GM23338 (cell line): Measurements from ENCODE around the gene STX8. TPM values are rescaled to one million over a fixed set of nuclear protein-coding genes. Genes with fewer than 3 reads are reported as not detected.

ENCODE experiments used
- ATAC-seq: fragments of 200-7000 bp; cut with Tn5 transposase; 3 replicates; pipeline ENCODE4 v1.9.1; 2020
- DNase-seq: peaks from one replicate; pipeline ENCODE4 v3.0.0-alpha.2; 2015; ENCODE audit warnings: low spot score
- H2AFZ ChIP-seq: fragments of 200-600 bp; sonication (generic); 2 replicates; pipeline ENCODE4 v1.8.0; 2016; ENCODE audit warnings: antibody characterized with exemption, mild to moderate bottlenecking, moderate library complexity
- H3F3A ChIP-seq: fragments of 200-600 bp; sonication (generic); replicated peaks from 2 replicates; pipeline ENCODE4 v1.8.0; 2017; ENCODE audit warnings: antibody characterized with exemption, mixed run types, low read depth
- H3K27ac ChIP-seq: fragments of 200-600 bp; sonication (generic); 2 replicates; pipeline ENCODE4 v1.6.1; 2016; ENCODE audit warnings: low read depth
- H3K27me3 ChIP-seq: fragments of 200-600 bp; sonication (generic); 2 replicates; pipeline ENCODE4 v1.8.0; 2016; ENCODE audit warnings: mild to moderate bottlenecking, mixed run types, moderate library complexity; ENCODE audit not compliant: insufficient read depth
- H3K36me3 ChIP-seq: fragments of 200-600 bp; sonication (generic); 2 replicates; pipeline ENCODE4 v1.8.0; 2016; ENCODE audit warnings: mild to moderate bottlenecking; ENCODE audit not compliant: insufficient read depth
- H3K4me1 ChIP-seq: fragments of 200-600 bp; sonication (generic); 2 replicates; pipeline ENCODE4 v1.8.0; 2016; ENCODE audit warnings: mild to moderate bottlenecking, moderate library complexity; ENCODE audit not compliant: insufficient read depth
- H3K4me2 ChIP-seq: fragments of 200-600 bp; sonication (generic); 2 replicates; pipeline ENCODE4 v1.7.1; 2017; ENCODE audit warnings: mixed run types
- H3K4me3 ChIP-seq: fragments of 200-600 bp; sonication (generic); 2 replicates; pipeline ENCODE4 v1.6.1; 2016; ENCODE audit warnings: mixed run types
- H3K79me2 ChIP-seq: fragments of 200-600 bp; sonication (generic); replicated peaks from 2 replicates; pipeline ENCODE4 v1.8.0; 2017; ENCODE audit warnings: mild to moderate bottlenecking; ENCODE audit not compliant: insufficient read depth
- H3K9me2 ChIP-seq: fragments of 200-600 bp; sonication (generic); 2 replicates; pipeline ENCODE4 v1.8.0; 2017; ENCODE audit not compliant: insufficient read depth
- H4K20me1 ChIP-seq: fragments of 200-600 bp; sonication (generic); replicated peaks from 2 replicates; pipeline ENCODE4 v1.8.0; 2017; ENCODE audit warnings: mild to moderate bottlenecking; ENCODE audit not compliant: insufficient read depth
- H3K27ac Mint-ChIP-seq: 2 replicates; pipeline ENCODE4 v1.8.0; 2020; ENCODE audit warnings: inconsistent platforms, mild to moderate bottlenecking, moderate library complexity, mixed read lengths
- H3K27me3 Mint-ChIP-seq: 3 replicates; pipeline ENCODE4 v1.8.0; 2022; ENCODE audit warnings: low read depth, mild to moderate bottlenecking, moderate library complexity, mixed read lengths, inconsistent platforms; ENCODE audit not compliant: insufficient read depth, poor library complexity
- H3K36me3 Mint-ChIP-seq: 3 replicates; pipeline ENCODE4 v1.8.0; 2021; ENCODE audit warnings: low read depth, mild to moderate bottlenecking, inconsistent platforms, moderate library complexity, mixed read lengths
- H3K4me1 Mint-ChIP-seq: 3 replicates; pipeline ENCODE4 v1.8.0; 2020; ENCODE audit warnings: mild to moderate bottlenecking, inconsistent platforms, mixed read lengths
- H3K4me3 Mint-ChIP-seq: 3 replicates; pipeline ENCODE4 v1.8.0; 2021; ENCODE audit warnings: moderate library complexity, mild to moderate bottlenecking, inconsistent platforms, mixed read lengths
- H3K9me3 Mint-ChIP-seq: 3 replicates; pipeline ENCODE4 v1.8.0; 2020; ENCODE audit warnings: moderate library complexity, mild to moderate bottlenecking, inconsistent platforms, mixed read lengths
- CREB1 ChIP-seq: fragments of 250-450 bp; sonication (Bioruptor Pico); IDR thresholded peaks from 2 replicates; pipeline ENCODE4 v1.5.0; 2020; ENCODE audit warnings: low read depth, mild to moderate bottlenecking, moderate library complexity
- CTCF ChIP-seq, 2 experiments: fragments of 200-600 bp in 1 of 2; sonication (generic) in 1 of 2; conservative IDR thresholded peaks; 2 replicates each; pipeline versions ENCODE4 v1.5.1 to v1.6.1; 2016 to 2017; ENCODE audit warnings: antibody characterized with exemption in 2 of 2, low read depth in 2 of 2, mild to moderate bottlenecking in 2 of 2, moderate library complexity in 1 of 2
- EZH2 ChIP-seq: fragments of 200-600 bp; sonication (generic); IDR thresholded peaks from one replicate; pipeline ENCODE4 v1.8.0; 2017; ENCODE audit warnings: antibody characterized with exemption, mild to moderate bottlenecking, low read depth; ENCODE audit not compliant: unreplicated experiment
- EZH2phosphoT487 ChIP-seq: fragments of 200-600 bp; sonication (generic); IDR thresholded peaks from one replicate; pipeline ENCODE4 v1.8.1; 2018; ENCODE audit warnings: antibody characterized with exemption; ENCODE audit not compliant: unreplicated experiment
- JUNB ChIP-seq: IDR thresholded peaks from one replicate; pipeline ENCODE4 v1.6.1; 2016; ENCODE audit warnings: antibody characterized with exemption; ENCODE audit not compliant: unreplicated experiment
- NANOG ChIP-seq: IDR thresholded peaks from 2 replicates; pipeline ENCODE4 v1.6.1; 2016; ENCODE audit warnings: antibody characterized with exemption, borderline replicate concordance
- POLR2AphosphoS5 ChIP-seq: IDR thresholded peaks from 2 replicates; pipeline ENCODE4 v1.6.1; 2016; ENCODE audit warnings: antibody characterized with exemption, low read depth
- STAT1 ChIP-seq: IDR thresholded peaks from one replicate; pipeline ENCODE4 v1.6.1; 2016; ENCODE audit warnings: antibody characterized with exemption; ENCODE audit not compliant: unreplicated experiment
- ZNF114 ChIP-seq: fragments of 250-450 bp; sonication (Bioruptor Pico); IDR thresholded peaks from 2 replicates; pipeline ENCODE4 v1.5.0; 2020; ENCODE audit warnings: mild to moderate bottlenecking, moderate library complexity
- ZNF331 ChIP-seq: fragments of 250-450 bp; sonication (Bioruptor Pico); IDR thresholded peaks from 2 replicates; pipeline ENCODE4 v1.5.0; 2020; ENCODE audit warnings: low read depth, mild to moderate bottlenecking, moderate library complexity
- ZNF462 ChIP-seq: fragments of 250-450 bp; sonication (Bioruptor Pico); IDR thresholded peaks from 2 replicates; pipeline ENCODE4 v1.5.0; 2020; ENCODE audit warnings: mild to moderate bottlenecking, moderate library complexity
- polyA plus RNA-seq: library from polyadenylated mRNA; unstranded; fragments of >200 nt; fragmentation: Nextera tagmentation; extraction: Ambion mirVana; gene quantifications from 2 replicates; pipeline ENCODE4 v1.2.1, GENCODE V29; 2016
- total RNA-seq: library from RNA; depleted of rRNA; stranded (reverse); fragments of >200 nt; shearing (Covaris generic); gene quantifications from 2 replicates; pipeline ENCODE4 v1.2.3, GENCODE V29; 2014
- TF ChIP-seq, protein P1 (sequence below): IDR thresholded peaks from one replicate; pipeline ENCODE4 v1.6.1; 2018; ENCODE audit warnings: antibody characterized with exemption; ENCODE audit not compliant: unreplicated experiment
- TF ChIP-seq, protein P2 (sequence below): IDR thresholded peaks from 2 replicates; pipeline ENCODE4 v1.6.1; 2016; ENCODE audit warnings: antibody characterized with exemption

Gene STX8
- total and polyA plus RNA-seq, 2 experiments from 2014 or later = 59.4 to 82.3 TPM

DNA sequence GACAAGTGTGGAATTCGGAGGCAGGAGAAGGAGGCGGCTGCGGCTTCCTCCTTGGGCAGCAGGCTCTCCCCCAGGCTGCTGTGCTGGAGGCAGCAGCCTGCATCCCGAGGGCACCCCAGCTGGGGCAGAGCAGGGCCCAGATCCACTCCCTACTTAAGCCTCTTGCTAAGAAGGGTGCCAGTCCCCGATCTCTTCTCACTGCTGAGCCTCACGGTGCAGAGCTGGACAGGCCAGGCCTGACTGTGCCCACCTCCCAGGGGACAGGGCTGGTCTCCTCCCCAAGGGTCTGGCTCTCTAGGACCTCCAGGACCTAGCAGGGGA lies 343.5 kb downstream of the STX8 start:
- Mint-ChIP-seq H3K4me3 (no peak overlapping the region), H3K4me1 (no peaks in the 10 kb centered on the region; the same call in 2 of the 3 replicates), H3K36me3 (no peaks in the 10 kb centered on the region), H3K27me3 (peaks cover 3% of the 10 kb centered on the region), H3K27ac (no peak overlapping the region), H3K9me3 (no peaks in the 10 kb centered on the region)
- H3K9me2 ChIP-seq = no peaks in the 10 kb centered on the region
- no peak for TF ChIP-seq POLR2AphosphoS5
- TF ChIP-seq CTCF (conservative IDR thresholded peaks at IDR 0.05; ENCODE audit: low read depth in 2 of 2) = no peak
- TF ChIP-seq, protein P1, sequence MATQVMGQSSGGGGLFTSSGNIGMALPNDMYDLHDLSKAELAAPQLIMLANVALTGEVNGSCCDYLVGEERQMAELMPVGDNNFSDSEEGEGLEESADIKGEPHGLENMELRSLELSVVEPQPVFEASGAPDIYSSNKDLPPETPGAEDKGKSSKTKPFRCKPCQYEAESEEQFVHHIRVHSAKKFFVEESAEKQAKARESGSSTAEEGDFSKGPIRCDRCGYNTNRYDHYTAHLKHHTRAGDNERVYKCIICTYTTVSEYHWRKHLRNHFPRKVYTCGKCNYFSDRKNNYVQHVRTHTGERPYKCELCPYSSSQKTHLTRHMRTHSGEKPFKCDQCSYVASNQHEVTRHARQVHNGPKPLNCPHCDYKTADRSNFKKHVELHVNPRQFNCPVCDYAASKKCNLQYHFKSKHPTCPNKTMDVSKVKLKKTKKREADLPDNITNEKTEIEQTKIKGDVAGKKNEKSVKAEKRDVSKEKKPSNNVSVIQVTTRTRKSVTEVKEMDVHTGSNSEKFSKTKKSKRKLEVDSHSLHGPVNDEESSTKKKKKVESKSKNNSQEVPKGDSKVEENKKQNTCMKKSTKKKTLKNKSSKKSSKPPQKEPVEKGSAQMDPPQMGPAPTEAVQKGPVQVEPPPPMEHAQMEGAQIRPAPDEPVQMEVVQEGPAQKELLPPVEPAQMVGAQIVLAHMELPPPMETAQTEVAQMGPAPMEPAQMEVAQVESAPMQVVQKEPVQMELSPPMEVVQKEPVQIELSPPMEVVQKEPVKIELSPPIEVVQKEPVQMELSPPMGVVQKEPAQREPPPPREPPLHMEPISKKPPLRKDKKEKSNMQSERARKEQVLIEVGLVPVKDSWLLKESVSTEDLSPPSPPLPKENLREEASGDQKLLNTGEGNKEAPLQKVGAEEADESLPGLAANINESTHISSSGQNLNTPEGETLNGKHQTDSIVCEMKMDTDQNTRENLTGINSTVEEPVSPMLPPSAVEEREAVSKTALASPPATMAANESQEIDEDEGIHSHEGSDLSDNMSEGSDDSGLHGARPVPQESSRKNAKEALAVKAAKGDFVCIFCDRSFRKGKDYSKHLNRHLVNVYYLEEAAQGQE = no peak
- no peak for TF ChIP-seq EZH2
- TF ChIP-seq ZNF331 (CRISPR knock-in tag) = no peak
- no peak for TF ChIP-seq CREB1 (CRISPR knock-in tag)
- TF ChIP-seq JUNB = no peak
- no peak for TF ChIP-seq STAT1
- no peak for TF ChIP-seq NANOG
- TF ChIP-seq EZH2phosphoT487 = no peak
- no peak for TF ChIP-seq ZNF114
- TF ChIP-seq, protein P2, sequence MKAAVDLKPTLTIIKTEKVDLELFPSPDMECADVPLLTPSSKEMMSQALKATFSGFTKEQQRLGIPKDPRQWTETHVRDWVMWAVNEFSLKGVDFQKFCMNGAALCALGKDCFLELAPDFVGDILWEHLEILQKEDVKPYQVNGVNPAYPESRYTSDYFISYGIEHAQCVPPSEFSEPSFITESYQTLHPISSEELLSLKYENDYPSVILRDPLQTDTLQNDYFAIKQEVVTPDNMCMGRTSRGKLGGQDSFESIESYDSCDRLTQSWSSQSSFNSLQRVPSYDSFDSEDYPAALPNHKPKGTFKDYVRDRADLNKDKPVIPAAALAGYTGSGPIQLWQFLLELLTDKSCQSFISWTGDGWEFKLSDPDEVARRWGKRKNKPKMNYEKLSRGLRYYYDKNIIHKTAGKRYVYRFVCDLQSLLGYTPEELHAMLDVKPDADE = no peak
- TF ChIP-seq ZNF462 = no peak
- no peak overlapping the region for H3K27ac ChIP-seq
- no peaks in the 10 kb centered on the region for H3K4me1 ChIP-seq
- H3K79me2 ChIP-seq = no peaks in the 10 kb centered on the region
- no peak overlapping the region for H3K4me2 ChIP-seq
- H3K36me3 ChIP-seq = no peaks in the 10 kb centered on the region
- no peaks in the 10 kb centered on the region for H3F3A ChIP-seq
- ATAC-seq = no peak
- no peak overlapping the region for H2AFZ ChIP-seq
- DNase-seq = no peak
- H3K27me3 ChIP-seq = no peaks in the 10 kb centered on the region
- H3K4me3 ChIP-seq = no peak overlapping the region
- no peaks in the 10 kb centered on the region for H4K20me1 ChIP-seq
